Measurements from ENCODE around the gene COL6A3. TPM values are rescaled to one million over a fixed set of nuclear protein-coding genes. Genes with fewer than 3 reads are reported as not detected.

Gene COL6A3
- total and polyA plus RNA-seq, 9 of the 15 experiments (the other 6 are each of a cell fraction or from before 2014, with no cell fraction given), result 0.07 to 4.1 (median 1.5) TPM

GRCh38 chr2:237421542-237422116 lies 7.7 kb upstream of the COL6A3 start (continued):
- TF ChIP-seq MLLT1 (IDR thresholded peaks at IDR 0.05) (no peak), RNF2 (IDR thresholded peaks at IDR 0.05) (no peak), FOXO4 (CRISPR knock-in tag; IDR thresholded peaks at IDR 0.05) (no peak), CREB3L1 (IDR thresholded peaks at IDR 0.05; ENCODE audit: borderline replicate concordance, low read depth) (0 out of 2 replicates have a peak, but pooled peaks have one; percentile 25), ZNF184 (CRISPR knock-in tag; IDR thresholded peaks at IDR 0.05) (no peak), FOSL1 (tag; conservative IDR thresholded peaks at IDR 0.05) (no peak), NFIC (IDR thresholded peaks at IDR 0.05) (peak; percentile 53), NR0B1 (IDR thresholded peaks at IDR 0.05; ENCODE audit: partially characterized antibody) (no peak), BHLHE40 (IDR thresholded peaks at IDR 0.05; ENCODE audit: low read length) (peak; percentile 22; the same call in 1 of the 2 replicates), ZBTB1 (CRISPR knock-in tag; IDR thresholded peaks at IDR 0.05; ENCODE audit: borderline replicate concordance, low read depth) (no peak), SREBF2 (CRISPR knock-in tag; IDR thresholded peaks at IDR 0.05) (no peak), SMARCC2 (IDR thresholded peaks at IDR 0.05; ENCODE audit: low read depth) (no peak), NCOA4 (IDR thresholded peaks at IDR 0.05; ENCODE audit: partially characterized antibody) (no peak), ZNF589 (CRISPR knock-in tag; IDR thresholded peaks at IDR 0.05; ENCODE audit: low read depth) (no peak), GATAD2A (IDR thresholded peaks at IDR 0.05) (no peak), ESRRA (IDR thresholded peaks at IDR 0.05; ENCODE audit: borderline replicate concordance, low read depth) (no peak), SRSF3 (IDR thresholded peaks at IDR 0.05; ENCODE audit: insufficient read depth, low read length) (no peak), ZNF175 (CRISPR knock-in tag; IDR thresholded peaks at IDR 0.05; ENCODE audit: low read depth) (0 out of 2 replicates have a peak, but pooled peaks have one; percentile 21), ZNF780A (CRISPR knock-in tag; IDR thresholded peaks at IDR 0.05) (no peak)

Data from K562 (cell line).